ES-I3 (cell line): ENCODE measurements around the gene SLC36A3.
A peak's percentile ranks its signal among the peaks of the same experiment; 100 is the strongest.
"Not testable (repeated sequence)": the region's sequence is repeated elsewhere in the genome, so short reads cannot be mapped to it uniquely, and the experiment has no call there.

Experiments
- H3K36me3 ChIP-seq: 2 replicates; pipeline ENCODE4 v1.6.1; 2013; ENCODE audit warnings: mild to moderate bottlenecking, low read length, control low read depth, moderate library complexity; ENCODE audit not compliant: insufficient read depth
- H3K4me1 ChIP-seq: 2 replicates; pipeline ENCODE4 v1.6.1; 2013; ENCODE audit warnings: mild to moderate bottlenecking, control low read depth, low read length; ENCODE audit not compliant: insufficient read depth
- H3K9ac ChIP-seq: 2 replicates; pipeline ENCODE4 v1.6.1; 2013; ENCODE audit warnings: low read depth, mild to moderate bottlenecking, low read length, moderate library complexity
- H3K9me3 ChIP-seq: 2 replicates; pipeline ENCODE4 v1.6.1; 2013; ENCODE audit warnings: mild to moderate bottlenecking, low read length, moderate library complexity; ENCODE audit not compliant: control insufficient read depth, insufficient read depth

The SLC36A3 gene

GRCh38 chr5:151264113-151264512 lies 39.5 kb downstream of the SLC36A3 start:
- Histone ChIP-seq H3K36me3 (no peaks in the 10 kb centered on the region), H3K4me1 (peaks cover 4% of the 10 kb centered on the region; the same call in 1 of the 2 replicates), H3K9ac (no peak overlapping the region), H3K9me3 (no peaks in the 10 kb centered on the region)

- H3K9me3 ChIP-seq: no peaks in the 10 kb centered on the region
- no peaks in the 10 kb centered on the region for H3K36me3 ChIP-seq
- peaks cover 14% of the 10 kb centered on the region for H3K4me1 ChIP-seq
- H3K9ac ChIP-seq: no peak overlapping the region
Measured at GRCh38 chr5:151262532-151262931, 41.0 kb downstream of the SLC36A3 start.

GRCh38 chr5:151259931-151260330 lies 43.6 kb downstream of the SLC36A3 start:
- peaks cover 21% of the 10 kb centered on the region for H3K4me1 ChIP-seq
- H3K9ac ChIP-seq: no peak overlapping the region
- no peaks in the 10 kb centered on the region for H3K36me3 ChIP-seq
- H3K9me3 ChIP-seq: no peaks in the 10 kb centered on the region

GRCh38 chr5:151258816-151259215 lies 44.8 kb downstream of the SLC36A3 start:
- Histone ChIP-seq H3K4me1 (peaks cover 17% of the 10 kb centered on the region), H3K9ac (no peak overlapping the region), H3K36me3 (no peaks in the 10 kb centered on the region)

GRCh38 chr5:151258201-151258611 lies 45.4 kb downstream of the SLC36A3 start:
- H3K4me1 ChIP-seq: peaks cover 17% of the 10 kb centered on the region
- no peak overlapping the region for H3K9ac ChIP-seq
- H3K36me3 ChIP-seq: no peaks in the 10 kb centered on the region
- no peaks in the 10 kb centered on the region for H3K9me3 ChIP-seq

More at GRCh38 chr5:151258816-151259215, 44.8 kb downstream of the SLC36A3 start:
- H3K9me3 ChIP-seq: no peaks in the 10 kb centered on the region

- Histone ChIP-seq H3K4me1 (peaks cover 17% of the 10 kb centered on the region), H3K36me3 (no peaks in the 10 kb centered on the region), H3K9ac (no peak overlapping the region), H3K9me3 (no peaks in the 10 kb centered on the region)
Measured at GRCh38 chr5:151257731-151258181, 45.8 kb downstream of the SLC36A3 start.

- H3K36me3 ChIP-seq: no peaks in the 10 kb centered on the region
- H3K9me3 ChIP-seq: no peaks in the 10 kb centered on the region
- peaks cover 28% of the 10 kb centered on the region for H3K4me1 ChIP-seq
- H3K9ac ChIP-seq: no peak overlapping the region
Measured at GRCh38 chr5:151255621-151256286, 47.8 kb downstream of the SLC36A3 start.

GRCh38 chr5:151254990-151255389 lies 48.6 kb downstream of the SLC36A3 start:
- H3K9ac ChIP-seq, H3K36me3 ChIP-seq, H3K9me3 ChIP-seq: not testable (repeated sequence)
- peaks cover 28% of the 10 kb centered on the region for H3K4me1 ChIP-seq

- peaks cover 28% of the 10 kb centered on the region for H3K4me1 ChIP-seq
- no peaks in the 10 kb centered on the region for H3K9me3 ChIP-seq
- H3K9ac ChIP-seq: no peak overlapping the region
- no peaks in the 10 kb centered on the region for H3K36me3 ChIP-seq
Measured at GRCh38 chr5:151254556-151254955, 49.0 kb downstream of the SLC36A3 start.

- peaks cover 28% of the 10 kb centered on the region for H3K4me1 ChIP-seq
- H3K9me3 ChIP-seq: no peaks in the 10 kb centered on the region
- H3K9ac ChIP-seq: peak overlapping the region; percentile 80
- H3K36me3 ChIP-seq: no peaks in the 10 kb centered on the region
Measured at GRCh38 chr5:151253605-151253950, 50.0 kb downstream of the SLC36A3 start.

GRCh38 chr5:151252762-151253604 lies 50.6 kb downstream of the SLC36A3 start, which contains the start of gene GM2A:
GM2A (plus strand) TSS chr5:151253185; CDS start chr5:151253217, 32 bp downstream.
- Histone ChIP-seq H3K36me3 (no peaks in the 10 kb centered on the region), H3K4me1 (peaks cover 22% of the 10 kb centered on the region), H3K9me3 (no peaks in the 10 kb centered on the region), H3K9ac (peak within 1 kb of the TSS; percentile 80)

GRCh38 chr5:151251621-151252020 lies 51.9 kb downstream of the SLC36A3 start:
- Histone ChIP-seq H3K4me1 (peaks cover 11% of the 10 kb centered on the region; the same call in 1 of the 2 replicates), H3K36me3 (no peaks in the 10 kb centered on the region), H3K9me3 (no peaks in the 10 kb centered on the region), H3K9ac (no peak overlapping the region)

- Histone ChIP-seq H3K36me3 (no peaks in the 10 kb centered on the region), H3K9ac (peak overlapping the region; percentile 8; the same call in 1 of the 2 replicates), H3K9me3 (no peaks in the 10 kb centered on the region), H3K4me1 (peaks cover 11% of the 10 kb centered on the region; the same call in 1 of the 2 replicates)
Measured at GRCh38 chr5:151251001-151251551, 52.5 kb downstream of the SLC36A3 start.

GRCh38 chr5:151250346-151251000 lies 53.1 kb downstream of the SLC36A3 start:
- H3K36me3 ChIP-seq: no peaks in the 10 kb centered on the region
- peak overlapping the region; percentile 8; the same call in 1 of the 2 replicates for H3K9ac ChIP-seq
- H3K9me3 ChIP-seq: no peaks in the 10 kb centered on the region
- H3K4me1 ChIP-seq: peaks cover 11% of the 10 kb centered on the region; the same call in 1 of the 2 replicates
